Measurements from ENCODE around the gene CCDC57.

CCDC57 gene

DNA sequence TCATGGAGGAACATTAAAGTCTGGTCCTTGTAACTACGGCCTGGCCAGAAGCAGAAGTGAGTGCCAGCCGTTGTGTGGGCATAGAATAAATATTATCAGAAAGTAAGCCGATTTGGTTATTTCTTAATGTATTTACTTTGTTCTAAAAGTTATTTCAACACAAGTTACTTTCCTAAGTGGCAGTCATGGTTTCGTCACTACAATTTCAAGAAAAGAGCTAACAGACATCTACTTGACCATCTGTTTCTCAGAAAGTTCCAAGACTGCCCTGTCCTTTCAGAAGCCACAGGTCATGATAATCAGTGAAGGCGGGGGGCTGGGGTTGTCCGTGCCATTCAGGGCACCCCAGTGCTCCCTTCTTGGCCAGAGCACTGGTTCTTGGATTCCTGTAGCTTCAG, 99.7 kb downstream of the CCDC57 start:
- Histone ChIP-seq H3K79me2 (ENCODE audit: control insufficient read depth, low read length) (no peaks in the 10 kb centered on the region), H3F3A (ENCODE audit: control insufficient read depth, insufficient read depth) (no peaks in the 10 kb centered on the region), H3K4me3 (ENCODE audit: low read length) (no peak overlapping the region), H3K27me3 (ENCODE audit: control insufficient read depth, low read length) (no peaks in the 10 kb centered on the region), H3K9me2 (replicated peaks; ENCODE audit: control insufficient read depth, low read length) (no peaks in the 10 kb centered on the region), H3K9me3 (ENCODE audit: control insufficient read depth, insufficient read depth, low read length) (no peaks in the 10 kb centered on the region), H3K4me2 (ENCODE audit: low read length) (no peak overlapping the region), H3K36me3 (ENCODE audit: control insufficient read depth, low read length) (no peaks in the 10 kb centered on the region), H3K27ac (ENCODE audit: low read depth, low read length) (no peak overlapping the region), H3K4me1 (ENCODE audit: control insufficient read depth, low read length) (no peaks in the 10 kb centered on the region), H4K20me1 (ENCODE audit: control insufficient read depth, insufficient read depth, low read depth, low read length) (no peaks in the 10 kb centered on the region)
- TF ChIP-seq, protein P1, sequence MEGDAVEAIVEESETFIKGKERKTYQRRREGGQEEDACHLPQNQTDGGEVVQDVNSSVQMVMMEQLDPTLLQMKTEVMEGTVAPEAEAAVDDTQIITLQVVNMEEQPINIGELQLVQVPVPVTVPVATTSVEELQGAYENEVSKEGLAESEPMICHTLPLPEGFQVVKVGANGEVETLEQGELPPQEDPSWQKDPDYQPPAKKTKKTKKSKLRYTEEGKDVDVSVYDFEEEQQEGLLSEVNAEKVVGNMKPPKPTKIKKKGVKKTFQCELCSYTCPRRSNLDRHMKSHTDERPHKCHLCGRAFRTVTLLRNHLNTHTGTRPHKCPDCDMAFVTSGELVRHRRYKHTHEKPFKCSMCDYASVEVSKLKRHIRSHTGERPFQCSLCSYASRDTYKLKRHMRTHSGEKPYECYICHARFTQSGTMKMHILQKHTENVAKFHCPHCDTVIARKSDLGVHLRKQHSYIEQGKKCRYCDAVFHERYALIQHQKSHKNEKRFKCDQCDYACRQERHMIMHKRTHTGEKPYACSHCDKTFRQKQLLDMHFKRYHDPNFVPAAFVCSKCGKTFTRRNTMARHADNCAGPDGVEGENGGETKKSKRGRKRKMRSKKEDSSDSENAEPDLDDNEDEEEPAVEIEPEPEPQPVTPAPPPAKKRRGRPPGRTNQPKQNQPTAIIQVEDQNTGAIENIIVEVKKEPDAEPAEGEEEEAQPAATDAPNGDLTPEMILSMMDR (IDR thresholded peaks at IDR 0.05; ENCODE audit: low read depth, low read length, poor library complexity, severe bottlenecking) = no peak
- TF ChIP-seq EZH2phosphoT487 (IDR thresholded peaks at IDR 0.05; ENCODE audit: borderline replicate concordance, low read length) = no peak

DNA sequence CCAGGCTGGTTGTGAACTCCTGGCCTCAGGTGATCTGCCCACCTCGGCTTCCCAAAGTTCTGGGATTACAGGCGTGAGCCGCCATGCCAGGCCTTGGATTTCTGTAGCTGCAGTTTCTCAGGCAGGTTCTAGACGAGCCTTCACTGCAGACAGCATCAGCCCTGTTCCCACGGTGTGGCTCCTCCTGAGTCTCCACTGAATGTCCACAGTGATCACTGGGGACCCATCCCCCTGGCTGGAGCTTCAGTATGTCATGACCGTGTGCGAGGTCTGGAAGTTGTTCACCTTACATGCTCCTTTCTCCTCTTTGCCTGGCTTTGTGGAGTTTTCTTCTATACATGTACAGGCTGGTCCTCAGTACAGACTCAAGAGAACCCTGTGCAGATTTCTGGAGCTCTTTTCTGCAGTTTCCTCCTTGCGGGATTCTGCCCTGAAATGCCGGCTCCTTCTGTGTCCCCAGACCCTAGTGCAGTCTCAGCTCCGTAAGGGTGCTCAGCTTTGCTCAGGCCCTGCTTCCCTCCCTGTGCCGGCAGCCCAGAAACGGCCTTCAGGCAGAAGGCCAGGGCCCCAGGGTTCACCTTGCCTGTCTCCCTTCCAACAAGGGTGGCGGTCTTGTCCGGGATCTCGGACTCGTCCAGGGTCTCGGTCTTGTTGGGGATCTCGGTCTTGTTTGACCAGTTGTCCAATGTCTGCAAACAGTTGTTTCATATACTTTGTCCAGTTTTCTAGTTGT, 100.3 kb downstream of the CCDC57 start:
- Histone ChIP-seq H3K4me2 (ENCODE audit: low read length) (no peak overlapping the region), H3K4me3 (ENCODE audit: low read length) (no peak overlapping the region), H3K27me3 (ENCODE audit: control insufficient read depth, low read length) (no peaks in the 10 kb centered on the region), H3F3A (ENCODE audit: control insufficient read depth, insufficient read depth) (no peaks in the 10 kb centered on the region), H3K27ac (ENCODE audit: low read depth, low read length) (no peak overlapping the region), H3K4me1 (ENCODE audit: control insufficient read depth, low read length) (peaks cover 2% of the 10 kb centered on the region), H3K79me2 (ENCODE audit: control insufficient read depth, low read length) (no peaks in the 10 kb centered on the region), H3K9me3 (ENCODE audit: control insufficient read depth, insufficient read depth, low read length) (no peaks in the 10 kb centered on the region), H3K36me3 (ENCODE audit: control insufficient read depth, low read length) (no peaks in the 10 kb centered on the region), H4K20me1 (ENCODE audit: control insufficient read depth, insufficient read depth, low read depth, low read length) (no peaks in the 10 kb centered on the region), H3K9me2 (replicated peaks; ENCODE audit: control insufficient read depth, low read length) (no peaks in the 10 kb centered on the region)
- no peak for TF ChIP-seq EZH2phosphoT487 (IDR thresholded peaks at IDR 0.05; ENCODE audit: borderline replicate concordance, low read length)
- TF ChIP-seq, protein P1 (IDR thresholded peaks at IDR 0.05; ENCODE audit: low read depth, low read length, poor library complexity, severe bottlenecking) = no peak

DNA sequence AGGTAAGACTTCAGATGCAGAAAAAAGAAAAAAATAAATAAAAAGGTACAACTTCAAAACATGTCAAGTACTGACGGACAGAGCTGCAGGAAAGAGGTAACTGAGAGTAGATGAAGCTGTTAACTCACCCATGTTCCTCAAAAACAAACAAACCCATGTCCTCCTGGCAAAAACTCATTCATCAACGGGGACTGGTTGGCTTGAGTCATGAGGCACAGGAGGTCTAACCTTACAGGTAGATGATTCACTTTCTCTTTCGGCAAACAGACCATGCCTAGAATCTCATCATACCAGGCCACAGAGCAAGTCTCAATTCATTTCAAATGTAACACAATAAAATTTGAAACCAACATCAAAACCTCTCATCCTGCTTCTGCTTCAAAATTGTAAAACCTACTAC, 102.3 kb downstream of the CCDC57 start:
- no peak overlapping the region for H3K4me3 ChIP-seq (ENCODE audit: low read length)
- H3K9me3 ChIP-seq (ENCODE audit: control insufficient read depth, insufficient read depth, low read length) = no peaks in the 10 kb centered on the region
- TF ChIP-seq, protein P1 (IDR thresholded peaks at IDR 0.05; ENCODE audit: low read depth, low read length, poor library complexity, severe bottlenecking) = no peak
- TF ChIP-seq EZH2phosphoT487 (IDR thresholded peaks at IDR 0.05; ENCODE audit: borderline replicate concordance, low read length) = no peak
- no peaks in the 10 kb centered on the region for H3K79me2 ChIP-seq (ENCODE audit: control insufficient read depth, low read length)
- no peaks in the 10 kb centered on the region for H4K20me1 ChIP-seq (ENCODE audit: control insufficient read depth, insufficient read depth, low read depth, low read length)
- H3K4me2 ChIP-seq (ENCODE audit: low read length) = no peak overlapping the region
- H3K4me1 ChIP-seq (ENCODE audit: control insufficient read depth, low read length) = peaks cover 22% of the 10 kb centered on the region
- no peaks in the 10 kb centered on the region for H3K36me3 ChIP-seq (ENCODE audit: control insufficient read depth, low read length)
- H3K9me2 ChIP-seq (replicated peaks; ENCODE audit: control insufficient read depth, low read length) = no peaks in the 10 kb centered on the region
- no peaks in the 10 kb centered on the region for H3F3A ChIP-seq (ENCODE audit: control insufficient read depth, insufficient read depth)
- H3K27ac ChIP-seq (ENCODE audit: low read depth, low read length) = no peak overlapping the region
- H3K27me3 ChIP-seq (ENCODE audit: control insufficient read depth, low read length) = no peaks in the 10 kb centered on the region
